H9 (cell line): ENCODE data around the gene LRP2BP. TPM values are rescaled to one million over a fixed set of nuclear protein-coding genes. Genes with fewer than 3 reads are reported as not detected.

Experiments
- DNase-seq: peaks from one replicate; pipeline ENCODE4 v3.0.0-alpha.2; 2017
- H2AFZ ChIP-seq: one replicate; pipeline ENCODE4 v1.6.1; 2013; ENCODE audit warnings: mild to moderate bottlenecking, low read length, control low read depth, moderate library complexity
- H2AK5ac ChIP-seq: 2 replicates; pipeline ENCODE4 v1.6.1; 2013; ENCODE audit warnings: low read length, control low read depth, mixed read lengths; ENCODE audit not compliant: insufficient read length
- H2BK120ac ChIP-seq: one replicate; pipeline ENCODE4 v1.6.1; 2013; ENCODE audit warnings: low read depth, mild to moderate bottlenecking, low read length, control low read depth, inconsistent platforms; ENCODE audit not compliant: poor library complexity, severe bottlenecking
- H2BK12ac ChIP-seq: 2 replicates; pipeline ENCODE4 v1.6.1; 2013; ENCODE audit warnings: low read length, control low read depth, mixed read lengths, low read depth; ENCODE audit not compliant: insufficient read length
- H2BK15ac ChIP-seq: 2 replicates; pipeline ENCODE4 v1.6.1; 2013; ENCODE audit warnings: low read depth, low read length, control low read depth
- H2BK20ac ChIP-seq: one replicate; pipeline ENCODE4 v1.6.1; 2013; ENCODE audit warnings: low read depth, mild to moderate bottlenecking, low read length, control low read depth, inconsistent platforms; ENCODE audit not compliant: poor library complexity, severe bottlenecking
- H2BK5ac ChIP-seq: 2 replicates; pipeline ENCODE4 v1.6.1; 2013; ENCODE audit warnings: low read length, control low read depth, mixed read lengths; ENCODE audit not compliant: insufficient read length
- H3K14ac ChIP-seq: 2 replicates; pipeline ENCODE4 v1.6.1; 2013; ENCODE audit warnings: low read length, control low read depth; ENCODE audit not compliant: insufficient read depth
- H3K18ac ChIP-seq: 2 replicates; pipeline ENCODE4 v1.6.1; 2013; ENCODE audit warnings: low read depth, mild to moderate bottlenecking, mixed read lengths, low read length, control low read depth; ENCODE audit not compliant: insufficient read length
- H3K23ac ChIP-seq: 2 replicates; pipeline ENCODE4 v1.6.1; 2013; ENCODE audit warnings: low read length, control low read depth, mixed read lengths, low read depth; ENCODE audit not compliant: insufficient read length
- H3K23me2 ChIP-seq: 2 replicates; pipeline ENCODE4 v1.6.1; 2013; ENCODE audit warnings: low read depth, mild to moderate bottlenecking, mixed read lengths, low read length, control low read depth; ENCODE audit not compliant: insufficient read length, poor library complexity, severe bottlenecking
- H3K27ac ChIP-seq: 2 replicates; pipeline ENCODE4 v1.5.1; 2013; ENCODE audit warnings: low read length, control low read depth, mixed read lengths, low read depth; ENCODE audit not compliant: insufficient read length
- H3K27me3 ChIP-seq: 2 replicates; pipeline ENCODE4 v1.6.1; 2013; ENCODE audit warnings: low read length, control low read depth, inconsistent platforms; ENCODE audit not compliant: insufficient read depth
- H3K4ac ChIP-seq: 2 replicates; pipeline ENCODE4 v1.6.1; 2013; ENCODE audit warnings: low read depth, mild to moderate bottlenecking, control low read depth, inconsistent platforms, low read length, moderate library complexity
- H3K4me1 ChIP-seq: 2 replicates; pipeline ENCODE4 v1.6.1; 2013; ENCODE audit warnings: low read length, control low read depth, inconsistent platforms; ENCODE audit not compliant: insufficient read depth
- H3K4me2 ChIP-seq: 2 replicates; pipeline ENCODE4 v1.6.1; 2013; ENCODE audit warnings: low read length, control low read depth, mixed read lengths; ENCODE audit not compliant: insufficient read length, insufficient read depth
- H3K56ac ChIP-seq: 2 replicates; pipeline ENCODE4 v1.6.1; 2013; ENCODE audit warnings: low read depth, mild to moderate bottlenecking, mixed read lengths, low read length, control low read depth; ENCODE audit not compliant: insufficient read length
- H3K79me1 ChIP-seq: 2 replicates; pipeline ENCODE4 v1.6.1; 2013; ENCODE audit warnings: low read depth, mild to moderate bottlenecking, moderate library complexity, low read length, control low read depth, inconsistent platforms; ENCODE audit not compliant: insufficient read depth, poor library complexity, severe bottlenecking
- H3K79me2 ChIP-seq: 2 replicates; pipeline ENCODE4 v1.6.1; 2013; ENCODE audit warnings: low read length, control low read depth, inconsistent platforms; ENCODE audit not compliant: insufficient read depth
- H3K9ac ChIP-seq: 2 replicates; pipeline ENCODE4 v1.6.1; 2013; ENCODE audit warnings: low read length, control low read depth, mixed read lengths; ENCODE audit not compliant: insufficient read length; ENCODE audit errors: extremely low read depth
- H3K9me3 ChIP-seq: one replicate; pipeline ENCODE4 v1.6.1; 2013; ENCODE audit warnings: low read depth, low read length, inconsistent platforms; ENCODE audit not compliant: control insufficient read depth
- H3T11ph ChIP-seq: one replicate; pipeline ENCODE4 v1.6.1; 2013; ENCODE audit warnings: mild to moderate bottlenecking, low read length, control low read depth, inconsistent platforms
- H4K20me1 ChIP-seq: one replicate; pipeline ENCODE4 v1.6.1; 2013; ENCODE audit not compliant: control insufficient read depth, insufficient read length, insufficient read depth
- H4K5ac ChIP-seq: 2 replicates; pipeline ENCODE4 v1.6.1; 2013; ENCODE audit warnings: low read depth, mild to moderate bottlenecking, mixed read lengths, low read length, control low read depth; ENCODE audit not compliant: insufficient read length
- H4K8ac ChIP-seq: replicated peaks from 2 replicates; pipeline ENCODE4 v1.6.1; 2013; ENCODE audit warnings: low read length, control low read depth, mixed read lengths, low read depth; ENCODE audit not compliant: insufficient read length
- H4K91ac ChIP-seq: 2 replicates; pipeline ENCODE4 v1.6.1; 2013; ENCODE audit warnings: low read depth, mild to moderate bottlenecking, moderate library complexity, mixed read lengths, low read length, control low read depth; ENCODE audit not compliant: insufficient read length
- H3K27ac Mint-ChIP-seq, 3 experiments: 2 replicates in 2 of 3; 3 replicates in 1 of 3; pipeline ENCODE4 v1.8.0; 2020 to 2021; ENCODE audit warnings: mixed read lengths in 3 of 3, mild to moderate bottlenecking in 1 of 3, moderate library complexity in 1 of 3
- H3K27me3 Mint-ChIP-seq: 2 replicates; pipeline ENCODE4 v1.8.0; 2021; ENCODE audit warnings: low read depth, mild to moderate bottlenecking, moderate library complexity, mixed read lengths
- H3K36me3 Mint-ChIP-seq, 3 experiments: 2 replicates in 2 of 3; 3 replicates in 1 of 3; pipeline ENCODE4 v1.8.0; 2020 to 2021; ENCODE audit warnings: low read depth in 3 of 3, mixed read lengths in 3 of 3; ENCODE audit not compliant: insufficient read depth in 1 of 3
- H3K4me1 Mint-ChIP-seq, 2 experiments: 2 replicates each; pipeline ENCODE4 v1.8.0; 2020; ENCODE audit warnings: mixed read lengths in 2 of 2
- H3K4me3 Mint-ChIP-seq, 2 experiments: 2 replicates in 1 of 2; 3 replicates in 1 of 2; pipeline ENCODE4 v1.8.0; 2020 to 2021; ENCODE audit warnings: mild to moderate bottlenecking in 2 of 2, mixed read lengths in 2 of 2, moderate library complexity in 1 of 2
- H3K9me3 Mint-ChIP-seq, 2 experiments: 2 replicates in 1 of 2; 3 replicates in 1 of 2; pipeline ENCODE4 v1.8.0; 2020; ENCODE audit warnings: mild to moderate bottlenecking in 2 of 2, mixed read lengths in 2 of 2, moderate library complexity in 1 of 2
- CTCF ChIP-seq: fragments of 200-600 bp; sonication (generic); conservative IDR thresholded peaks from 3 replicates; pipeline ENCODE4 v1.8.0; 2021; ENCODE audit warnings: antibody characterized with exemption, mild to moderate bottlenecking
- WGBS: extraction: QIAGEN DNeasy Blood & Tissue Kit; methylation state at CpG from one replicate; pipeline ENCODE4 v1.1.7; 2013; ENCODE audit warnings: missing lambda C conversion rate, low lambda C conversion rate, mixed read lengths; ENCODE audit not compliant: insufficient read length; ENCODE audit errors: extremely low coverage; 5-methylcytosine and 5-hydroxymethylcytosine counted together
- total RNA-seq: library from RNA; stranded (reverse); gene quantifications from 2 replicates; pipeline ENCODE4 v1.2.1, GENCODE V29; 2021

The LRP2BP gene
- total RNA-seq, 1 experiment from 2014 or later, result 0.46 TPM

- Histone ChIP-seq H3K27me3 (no peaks in the 10 kb centered on the region), H3K4me1 (no peaks in the 10 kb centered on the region), H3K79me1 (no peaks in the 10 kb centered on the region), H4K20me1 (no peaks in the 10 kb centered on the region), H3K23ac (no peak overlapping the region), H3K23me2 (no peaks in the 10 kb centered on the region), H4K5ac (no peak overlapping the region), H2BK15ac (no peak overlapping the region), H3K18ac (no peak overlapping the region), H3T11ph (no peak overlapping the region), H3K9me3 (no peaks in the 10 kb centered on the region), H2BK5ac (no peak overlapping the region), H2AK5ac (no peak overlapping the region), H4K91ac (no peak overlapping the region), H3K56ac (no peak overlapping the region), H4K8ac (no peak overlapping the region), H3K79me2 (no peaks in the 10 kb centered on the region), H2AFZ (no peak overlapping the region), H2BK120ac (no peak overlapping the region), H3K4me2 (no peak overlapping the region), H3K27ac (no peak overlapping the region), H3K14ac (no peak overlapping the region), H2BK12ac (no peak overlapping the region), H3K4ac (no peak overlapping the region), H3K9ac (no peak overlapping the region), H2BK20ac (no peak overlapping the region)
- peaks cover 17 to 34% of the 10 kb centered on the region in 2 experiments for H3K4me1 Mint-ChIP-seq
- no peaks in the 10 kb centered on the region for H3K27me3 Mint-ChIP-seq
- H3K4me3 Mint-ChIP-seq, result no peak overlapping the region
- no peak for DNase-seq
- peaks cover 13 to 67% (median 45%) of the 10 kb centered on the region in 3 experiments for H3K36me3 Mint-ChIP-seq
- no CpG with 5 or more reads among the region's 2 CpGs for whole genome bisulfite sequencing
- no peak for TF ChIP-seq CTCF
- H3K9me3 Mint-ChIP-seq, result peaks cover 0 to 3% of the 10 kb centered on the region in 2 experiments; a peak in 1 of 5 replicates
- peak overlapping the region in 2 of 3 experiments; percentile 10 to 83; a peak in 3 of 7 replicates for H3K27ac Mint-ChIP-seq
Measured at GRCh38 chr4:185352741-185353140, 43.0 kb downstream of the LRP2BP start.
